ENCODE data around the gene STK32B.

- TF ChIP-seq CTCF (conservative IDR thresholded peaks at IDR 0.05; ENCODE audit: low read depth, low read length), result no peak
- no peak for TF ChIP-seq SMC3 (IDR thresholded peaks at IDR 0.05; ENCODE audit: low read depth, low read length)
- TF ChIP-seq RAD21 (IDR thresholded peaks at IDR 0.05; ENCODE audit: low read length), result no peak
- TF ChIP-seq FOS (IDR thresholded peaks at IDR 0.05; ENCODE audit: low read depth, low read length), result no peak
- TF ChIP-seq NFE2L2 (IDR thresholded peaks at IDR 0.05; ENCODE audit: low read depth, low read length), result no peak
- no peak for TF ChIP-seq MAFK (IDR thresholded peaks at IDR 0.05; ENCODE audit: low read depth, low read length)
- TF ChIP-seq POLR2A (IDR thresholded peaks at IDR 0.05; ENCODE audit: low read depth, low read length), result no peak
- TF ChIP-seq, protein P1, sequence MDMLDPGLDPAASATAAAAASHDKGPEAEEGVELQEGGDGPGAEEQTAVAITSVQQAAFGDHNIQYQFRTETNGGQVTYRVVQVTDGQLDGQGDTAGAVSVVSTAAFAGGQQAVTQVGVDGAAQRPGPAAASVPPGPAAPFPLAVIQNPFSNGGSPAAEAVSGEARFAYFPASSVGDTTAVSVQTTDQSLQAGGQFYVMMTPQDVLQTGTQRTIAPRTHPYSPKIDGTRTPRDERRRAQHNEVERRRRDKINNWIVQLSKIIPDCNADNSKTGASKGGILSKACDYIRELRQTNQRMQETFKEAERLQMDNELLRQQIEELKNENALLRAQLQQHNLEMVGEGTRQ (IDR thresholded peaks at IDR 0.05; ENCODE audit: low read depth, low read length), result no peak
- TF ChIP-seq MXI1 (IDR thresholded peaks at IDR 0.05; ENCODE audit: borderline replicate concordance, low read depth, low read length), result no peak
Measured at GRCh38 chr4:5134620-5135019, 83.3 kb downstream of the STK32B start.
